Effector memory CD8-positive, alpha-beta T cell (primary cell): ENCODE results near the gene EHD2.

Experiments
- ATAC-seq: fragments of 150-1000 bp; cut with Tn5 transposase; replicated peaks from 2 replicates; pipeline ENCODE4 v1.10.0; 2021; ENCODE audit warnings: mild to moderate bottlenecking, moderate library complexity
- DNase-seq, 3 experiments: peaks; one replicate each; pipeline ENCODE4 v3.0.0; 2021
- H3K27ac Mint-ChIP-seq, 2 donors: one replicate each; pipeline ENCODE4 v1.8.0; 2022; ENCODE audit warnings: mild to moderate bottlenecking in 2 of 2, mixed read lengths in 2 of 2, moderate library complexity in 2 of 2
- H3K27me3 Mint-ChIP-seq, 2 donors: one replicate each; pipeline ENCODE4 v1.8.0; 2022; ENCODE audit warnings: mixed read lengths in 2 of 2
- H3K36me3 Mint-ChIP-seq: one replicate; pipeline ENCODE4 v1.8.0; 2022; ENCODE audit warnings: mild to moderate bottlenecking, moderate library complexity, mixed read lengths; ENCODE audit not compliant: insufficient read depth
- H3K4me1 Mint-ChIP-seq, 2 donors: one replicate each; pipeline ENCODE4 v1.8.0; 2022; ENCODE audit warnings: low read depth in 2 of 2, mixed read lengths in 2 of 2
- H3K4me3 Mint-ChIP-seq, 2 donors: one replicate each; pipeline ENCODE4 v1.8.0; 2022; ENCODE audit warnings: mild to moderate bottlenecking in 2 of 2, mixed read lengths in 2 of 2, moderate library complexity in 2 of 2
- H3K9me3 Mint-ChIP-seq, 2 donors: one replicate each; pipeline ENCODE4 v1.8.0; 2022; ENCODE audit warnings: mixed read lengths in 2 of 2

Gene EHD2

DNA sequence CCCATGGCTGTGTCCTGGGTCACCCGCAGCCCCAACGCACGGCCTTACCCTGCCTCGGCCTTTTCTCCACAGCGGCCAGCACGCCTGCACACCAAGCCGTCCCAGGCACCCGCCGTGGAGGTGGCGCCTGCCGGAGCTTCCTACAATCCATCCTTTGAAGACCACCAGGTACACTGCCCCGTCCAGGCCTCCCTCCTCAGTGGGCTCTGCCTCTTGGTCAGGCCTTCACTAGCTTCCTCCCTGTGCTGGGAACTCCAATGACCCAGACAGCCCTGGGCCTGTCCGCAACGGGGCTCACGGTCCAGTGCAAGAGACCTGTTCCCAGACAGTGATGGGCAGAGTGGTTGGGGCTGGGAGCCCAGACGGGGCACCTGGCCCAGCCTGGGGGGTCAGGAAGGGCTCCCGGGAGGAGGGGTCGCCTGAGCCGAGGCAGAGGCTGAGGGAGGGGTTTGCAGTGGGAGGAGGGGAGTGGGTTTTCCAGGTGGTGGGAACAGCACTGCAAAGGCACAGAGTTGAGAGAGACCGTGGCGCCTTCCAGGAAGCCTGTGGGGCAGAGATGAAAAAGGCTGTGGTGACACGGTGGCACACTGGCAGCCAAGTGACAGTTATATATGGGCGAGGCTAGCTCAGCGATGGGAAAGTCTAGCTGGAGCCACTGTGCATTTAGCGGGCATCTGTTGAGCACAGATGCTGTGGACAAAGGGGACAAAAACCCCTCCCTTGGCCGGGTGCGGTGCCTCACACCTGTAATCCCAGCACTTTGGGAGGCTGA lies 39.4 kb downstream of the EHD2 start:
- Mint-ChIP-seq H3K27me3 (no peaks in the 10 kb centered on the region), H3K4me1 (peaks cover 12 to 15% of the 10 kb centered on the region in 2 donors), H3K27ac (peak overlapping the region in 1 of 2 donors; percentile 87), H3K4me3 (no peak overlapping the region), H3K36me3 (peaks cover 96% of the 10 kb centered on the region), H3K9me3 (no peaks in the 10 kb centered on the region)
- DNase-seq, result no peak
- no peak for ATAC-seq

DNA sequence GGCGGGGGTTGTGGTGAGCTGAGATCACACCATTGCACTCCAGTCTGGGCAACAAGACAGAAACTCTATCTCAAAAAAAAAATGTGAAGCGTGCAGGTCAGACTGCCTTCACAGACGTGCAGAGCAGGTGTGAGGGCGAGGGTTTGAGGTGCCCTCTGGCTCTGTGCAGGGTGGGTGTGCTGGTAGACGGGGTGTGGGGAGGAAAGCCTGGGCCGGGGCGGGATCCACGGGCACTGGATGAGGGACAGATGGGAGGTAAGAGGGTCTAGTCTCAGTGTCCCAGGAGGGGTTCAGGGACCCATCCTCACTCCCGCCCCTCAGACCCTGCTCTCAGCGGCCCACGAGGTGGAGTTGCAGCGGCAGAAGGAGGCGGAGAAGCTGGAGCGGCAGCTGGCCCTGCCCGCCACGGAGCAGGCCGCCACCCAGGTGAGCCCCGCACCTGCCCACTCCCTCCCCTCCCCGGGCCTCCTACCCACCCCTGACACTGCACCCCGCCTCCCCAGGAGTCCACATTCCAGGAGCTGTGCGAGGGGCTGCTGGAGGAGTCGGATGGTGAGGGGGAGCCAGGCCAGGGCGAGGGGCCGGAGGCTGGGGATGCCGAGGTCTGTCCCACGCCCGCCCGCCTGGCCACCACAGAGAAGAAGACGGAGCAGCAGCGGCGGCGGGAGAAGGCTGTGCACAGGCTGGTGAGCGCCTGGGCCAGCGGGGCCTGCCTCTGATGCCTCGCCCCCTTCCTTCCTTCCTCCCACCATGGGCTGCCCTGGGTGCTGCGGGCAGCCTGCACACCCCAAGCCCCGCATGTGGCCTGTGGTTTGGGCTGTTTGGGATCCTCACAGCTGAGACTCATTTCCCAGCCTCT lies 41.2 kb downstream of the EHD2 start:
- H3K27ac Mint-ChIP-seq, result peak overlapping the region; percentile 77 to 87
- peaks cover 95% of the 10 kb centered on the region for H3K36me3 Mint-ChIP-seq
- no peak overlapping the region for H3K4me3 Mint-ChIP-seq
- ATAC-seq (no peak), DNase-seq (no peak)
- H3K4me1 Mint-ChIP-seq, result peaks cover 0 to 4% of the 10 kb centered on the region in 2 donors
- no peaks in the 10 kb centered on the region for H3K27me3 Mint-ChIP-seq
- H3K9me3 Mint-ChIP-seq, result no peaks in the 10 kb centered on the region

DNA sequence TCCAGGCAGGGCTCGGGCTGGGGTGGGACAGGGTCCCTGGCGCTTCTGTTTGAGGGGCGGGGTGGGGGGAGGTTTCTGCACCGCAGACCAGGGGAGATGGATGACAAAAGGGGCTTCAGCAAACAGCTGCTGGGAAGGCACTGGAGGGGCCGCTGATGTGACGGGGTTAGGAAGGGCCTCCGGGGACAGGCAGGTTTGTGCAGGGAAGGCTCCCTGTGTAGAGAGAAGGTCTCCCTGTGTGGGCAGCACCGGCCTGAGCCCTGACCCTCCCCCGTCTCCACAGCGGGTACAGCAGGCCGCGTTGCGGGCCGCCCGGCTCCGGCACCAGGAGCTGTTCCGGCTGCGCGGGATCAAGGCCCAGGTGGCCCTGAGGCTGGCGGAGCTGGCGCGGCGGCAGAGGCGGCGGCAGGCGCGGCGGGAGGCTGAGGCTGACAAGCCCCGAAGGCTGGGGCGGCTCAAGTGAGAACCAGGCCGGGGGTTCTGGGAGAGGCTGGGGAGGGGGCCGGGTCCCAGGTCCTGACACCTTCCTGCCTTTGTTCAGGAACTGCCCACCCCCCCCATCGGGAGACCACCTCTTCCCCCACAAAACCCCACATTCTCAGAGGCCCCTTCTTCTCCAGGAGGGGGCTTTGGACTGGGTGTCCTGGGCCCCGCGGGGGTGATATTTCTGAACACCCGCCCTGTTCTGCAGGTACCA lies 42.0 kb downstream of the EHD2 start:
- H3K9me3 Mint-ChIP-seq, result no peaks in the 10 kb centered on the region
- no peaks in the 10 kb centered on the region for H3K27me3 Mint-ChIP-seq
- DNase-seq, result no peak
- H3K27ac Mint-ChIP-seq, result peak overlapping the region in 1 of 2 donors; percentile 69
- ATAC-seq, result no peak
- H3K4me1 Mint-ChIP-seq, result peaks cover 0 to 4% of the 10 kb centered on the region in 2 donors
- no peak overlapping the region for H3K4me3 Mint-ChIP-seq
- peaks cover 90% of the 10 kb centered on the region for H3K36me3 Mint-ChIP-seq

DNA sequence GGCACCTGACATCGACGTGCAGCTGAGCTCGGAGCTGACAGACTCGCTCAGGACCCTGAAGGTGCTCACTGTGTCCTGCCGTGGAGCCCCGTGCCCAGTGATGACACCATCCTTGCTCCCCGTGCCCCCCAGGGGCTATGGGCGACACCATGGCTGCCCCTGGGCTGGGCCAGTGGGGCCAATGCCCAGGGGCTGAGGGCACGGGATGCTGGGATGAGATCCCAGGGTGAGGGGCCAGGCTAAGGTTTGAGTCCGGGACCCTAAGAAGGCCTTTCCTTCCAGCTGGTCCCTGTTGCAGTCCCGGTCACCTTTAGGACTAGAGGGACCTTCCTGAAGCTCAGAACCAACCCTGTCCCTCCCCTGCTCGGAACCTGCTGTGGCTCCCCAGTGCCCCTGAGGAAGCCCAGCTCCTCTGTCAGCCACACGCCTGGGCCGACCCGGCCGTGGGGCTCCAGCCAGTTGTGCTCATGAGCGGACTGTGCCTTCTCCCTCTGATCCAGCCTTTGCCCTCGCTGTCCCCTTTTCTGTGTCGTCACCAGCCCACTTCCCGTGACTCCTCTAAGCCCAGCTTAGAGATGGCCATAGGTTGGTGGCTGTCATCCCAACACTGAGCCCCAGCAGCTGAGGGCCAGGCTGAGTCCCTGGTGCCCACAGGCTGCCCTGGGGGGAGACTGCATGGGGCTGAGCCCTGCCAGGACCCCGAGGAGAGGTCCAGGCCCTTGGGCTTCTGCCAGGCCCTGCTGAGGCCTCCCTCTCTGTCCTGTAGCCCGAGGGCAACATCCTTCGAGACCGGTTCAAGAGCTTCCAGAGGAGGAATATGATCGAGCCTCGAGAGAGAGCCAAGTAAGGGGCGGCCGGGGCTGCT lies 42.8 kb downstream of the EHD2 start:
- no peak overlapping the region for H3K4me3 Mint-ChIP-seq
- H3K27me3 Mint-ChIP-seq, result no peaks in the 10 kb centered on the region
- H3K9me3 Mint-ChIP-seq, result no peaks in the 10 kb centered on the region
- H3K27ac Mint-ChIP-seq, result peak overlapping the region in 1 of 2 donors; percentile 69
- peaks cover 87% of the 10 kb centered on the region for H3K36me3 Mint-ChIP-seq
- H3K4me1 Mint-ChIP-seq, result peaks cover 0 to 4% of the 10 kb centered on the region in 2 donors
- DNase-seq (no peak), ATAC-seq (no peak)

DNA sequence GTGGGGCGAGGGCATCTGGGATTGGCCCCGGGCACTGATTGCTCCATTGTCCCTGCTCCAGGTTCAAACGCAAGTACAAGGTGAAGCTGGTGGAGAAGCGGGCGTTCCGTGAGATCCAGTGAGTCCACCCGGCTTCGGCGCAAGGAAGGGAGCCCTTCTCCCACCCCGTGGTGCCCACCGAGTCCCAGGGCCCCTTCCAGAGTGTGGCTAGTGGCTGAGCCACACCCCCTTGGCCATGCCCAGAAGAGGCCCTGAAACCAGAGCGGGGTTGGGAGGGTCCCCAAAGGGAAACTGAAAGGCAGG lies 43.4 kb downstream of the EHD2 start:
- H3K27me3 Mint-ChIP-seq, result no peaks in the 10 kb centered on the region
- no peak for ATAC-seq
- peaks cover 0 to 4% of the 10 kb centered on the region in 2 donors for H3K4me1 Mint-ChIP-seq
- DNase-seq, result no peak
- H3K4me3 Mint-ChIP-seq, result peak overlapping the region in 1 of 2 donors; percentile 70
- H3K36me3 Mint-ChIP-seq, result peaks cover 84% of the 10 kb centered on the region
- H3K9me3 Mint-ChIP-seq, result no peaks in the 10 kb centered on the region
- no peak overlapping the region for H3K27ac Mint-ChIP-seq

DNA sequence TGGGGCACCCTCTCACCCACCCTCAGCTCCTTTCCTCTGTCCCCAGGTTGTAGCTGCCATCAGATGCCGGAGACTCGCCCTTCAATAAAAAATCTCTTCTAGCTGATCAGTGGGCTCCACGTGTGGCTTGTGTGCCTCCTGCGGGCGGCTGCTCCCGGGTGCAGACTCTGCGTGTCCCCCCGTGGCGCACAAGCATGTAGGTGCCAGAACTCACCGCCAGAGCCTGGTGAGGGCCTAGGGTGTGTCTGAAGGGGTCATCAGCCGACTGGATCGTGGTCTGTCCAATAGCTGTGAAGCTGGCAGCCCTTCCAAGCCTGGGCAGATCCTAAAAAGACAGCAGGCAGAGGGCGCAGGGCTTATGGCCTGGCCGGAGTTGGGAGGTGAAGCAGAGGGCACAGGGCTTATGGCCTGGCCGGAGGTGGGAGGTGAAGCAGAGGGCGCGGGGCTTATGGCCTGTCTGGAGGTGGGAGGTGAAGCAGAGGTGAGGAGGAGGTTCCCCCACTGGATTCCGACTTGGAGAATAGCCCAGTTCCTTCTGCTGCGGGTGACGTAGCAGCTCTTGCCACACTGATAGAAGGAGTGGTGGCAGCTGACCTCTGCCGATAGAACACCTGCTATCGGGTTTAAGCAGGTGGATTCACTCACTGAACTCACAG lies 43.9 kb downstream of the EHD2 start:
- no peak for ATAC-seq
- H3K27ac Mint-ChIP-seq, result no peak overlapping the region
- no peak for DNase-seq
- H3K9me3 Mint-ChIP-seq, result no peaks in the 10 kb centered on the region
- H3K4me3 Mint-ChIP-seq, result peak overlapping the region in 1 of 2 donors; percentile 70
- H3K27me3 Mint-ChIP-seq, result no peaks in the 10 kb centered on the region
- H3K4me1 Mint-ChIP-seq, result peaks cover 0 to 4% of the 10 kb centered on the region in 2 donors
- H3K36me3 Mint-ChIP-seq, result peaks cover 79% of the 10 kb centered on the region

DNA sequence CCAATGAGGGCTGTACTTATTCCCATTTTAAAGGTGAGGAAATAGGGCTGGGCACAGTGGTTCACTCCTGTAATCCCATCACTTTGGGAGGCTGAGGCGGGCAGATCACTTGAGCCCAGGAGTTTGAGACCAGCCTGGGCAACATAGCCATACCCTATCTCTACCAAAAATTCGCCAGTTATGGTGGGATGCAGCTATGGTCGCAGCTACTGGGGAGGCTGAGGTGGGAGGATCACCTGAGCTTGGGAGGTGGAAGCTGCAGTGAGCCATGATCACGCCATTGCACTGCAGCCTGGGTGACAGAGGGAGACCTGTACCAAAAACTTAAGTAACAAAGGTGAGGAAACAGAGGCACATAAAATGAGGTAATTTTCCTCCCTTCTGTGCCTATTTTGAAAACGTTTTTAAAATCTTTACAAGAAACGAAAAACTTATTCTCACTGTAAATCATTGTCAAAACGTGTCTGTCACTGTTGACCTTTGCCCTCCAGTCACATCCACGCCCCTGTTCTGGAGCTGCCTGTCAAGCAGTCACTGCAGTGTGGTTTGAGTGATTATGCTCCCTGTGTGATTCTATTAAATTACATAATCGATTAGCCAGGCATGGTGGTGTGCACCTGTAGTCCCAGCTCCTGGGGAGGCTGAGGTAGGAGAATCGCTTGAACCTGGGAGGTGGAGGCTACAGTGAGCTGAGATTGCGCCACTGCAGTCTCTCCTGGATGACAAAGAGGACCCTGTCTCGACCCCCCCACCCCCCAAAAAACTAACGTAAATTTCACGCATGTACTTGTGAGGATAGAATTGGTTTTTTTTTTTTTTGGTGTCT lies 44.6 kb downstream of the EHD2 start:
- Mint-ChIP-seq H3K9me3 (no peaks in the 10 kb centered on the region), H3K4me3 (no peak overlapping the region), H3K36me3 (peaks cover 71% of the 10 kb centered on the region), H3K4me1 (peaks cover 0 to 4% of the 10 kb centered on the region in 2 donors), H3K27ac (no peak overlapping the region), H3K27me3 (no peaks in the 10 kb centered on the region)
- ATAC-seq (no peak), DNase-seq (no peak)

DNA sequence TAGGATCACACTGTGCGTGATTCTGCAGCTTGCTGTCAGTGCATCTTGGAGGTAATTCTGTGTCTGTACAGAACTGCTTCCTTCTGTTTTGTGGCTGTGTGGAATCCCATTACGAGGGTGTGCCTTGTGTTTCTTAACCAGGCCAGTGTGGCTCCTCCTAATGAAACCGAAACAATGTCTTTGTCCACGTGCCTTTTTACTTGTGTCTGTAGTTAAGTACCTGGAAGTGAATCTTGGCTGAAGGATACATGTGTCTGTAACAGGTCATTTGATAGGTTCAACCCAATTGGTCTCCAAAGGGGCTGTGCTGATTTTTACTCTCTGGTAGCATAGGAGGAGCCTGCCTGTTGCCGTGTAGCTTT lies 45.2 kb downstream of the EHD2 start:
- Mint-ChIP-seq H3K36me3 (peaks cover 68% of the 10 kb centered on the region), H3K4me1 (peaks cover 0 to 4% of the 10 kb centered on the region in 2 donors), H3K27ac (no peak overlapping the region), H3K27me3 (no peaks in the 10 kb centered on the region), H3K4me3 (no peak overlapping the region), H3K9me3 (no peaks in the 10 kb centered on the region)
- ATAC-seq (no peak), DNase-seq (no peak)

DNA sequence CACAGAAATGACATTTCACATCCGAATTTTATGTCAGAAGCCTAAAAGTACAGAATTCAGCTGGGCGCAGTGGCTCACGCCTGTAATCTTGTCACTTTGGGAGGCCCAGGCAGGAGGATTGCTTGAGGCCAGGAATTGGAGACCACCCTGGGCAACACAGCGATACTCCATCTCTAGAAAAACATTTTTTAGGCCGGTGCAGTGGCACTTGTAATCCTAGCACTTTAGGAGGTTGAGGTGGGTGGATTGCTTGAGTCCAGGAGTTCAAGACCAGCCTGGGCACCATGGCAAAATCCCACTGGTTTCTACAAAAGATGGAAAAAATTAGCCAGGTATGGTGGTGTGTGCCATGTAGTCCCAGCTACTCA lies 47.4 kb downstream of the EHD2 start:
- H3K4me3 Mint-ChIP-seq, result no peak overlapping the region
- H3K4me1 Mint-ChIP-seq, result peaks cover 0 to 6% of the 10 kb centered on the region in 2 donors
- no peak overlapping the region for H3K27ac Mint-ChIP-seq
- H3K36me3 Mint-ChIP-seq, result peaks cover 53% of the 10 kb centered on the region
- H3K27me3 Mint-ChIP-seq, result no peaks in the 10 kb centered on the region
- ATAC-seq (no peak), DNase-seq (no peak)
- no peaks in the 10 kb centered on the region for H3K9me3 Mint-ChIP-seq

DNA sequence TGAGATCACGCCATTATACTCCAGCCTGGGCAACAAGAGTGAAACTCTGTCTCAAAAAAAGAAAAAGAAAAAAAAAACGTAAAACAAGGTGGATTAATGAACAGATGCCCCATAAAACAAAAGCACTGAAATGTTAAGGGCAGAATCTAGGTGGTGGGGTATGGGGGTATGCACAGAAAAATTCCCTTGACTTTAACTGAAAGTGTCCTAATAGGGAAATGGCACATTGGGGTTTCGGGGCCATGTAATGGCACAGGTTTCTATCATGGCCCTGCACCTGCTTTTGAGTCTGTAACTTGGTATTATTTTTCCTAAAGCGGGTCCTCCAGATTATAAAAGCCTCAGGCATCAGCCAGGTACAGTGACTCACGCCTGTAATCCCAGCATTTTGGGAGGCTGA lies 48.3 kb downstream of the EHD2 start:
- ATAC-seq, result no peak
- H3K4me1 Mint-ChIP-seq, result peaks cover 0 to 6% of the 10 kb centered on the region in 2 donors

DNA sequence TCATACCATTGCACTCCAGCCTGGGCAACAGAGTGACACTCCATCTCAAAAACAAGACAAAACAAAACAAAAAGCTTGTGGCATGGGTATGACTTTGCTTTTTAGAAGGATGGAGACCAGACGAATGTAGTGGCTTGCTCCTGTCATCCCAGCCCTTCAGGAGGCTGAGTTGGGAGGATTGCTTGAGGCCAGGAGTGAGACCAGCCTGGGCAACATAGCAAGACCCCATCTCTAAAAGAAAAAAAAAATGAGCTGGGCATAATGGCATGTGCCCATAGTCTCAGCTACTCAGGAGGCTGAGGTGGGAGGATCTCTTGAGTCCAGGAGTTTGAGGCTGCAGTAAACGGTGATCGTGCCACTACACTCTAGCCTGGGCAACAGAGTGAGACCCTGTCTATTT lies 48.9 kb downstream of the EHD2 start:
- peak overlapping the region in 1 of 2 donors; percentile 58 for H3K27ac Mint-ChIP-seq

More for the DNA sequence above, 48.3 kb downstream of the EHD2 start:
- H3K27me3 Mint-ChIP-seq, result no peaks in the 10 kb centered on the region
- H3K4me3 Mint-ChIP-seq, result no peak overlapping the region
- H3K36me3 Mint-ChIP-seq, result peaks cover 43% of the 10 kb centered on the region
- no peak for DNase-seq
- no peaks in the 10 kb centered on the region for H3K9me3 Mint-ChIP-seq
- H3K27ac Mint-ChIP-seq, result peak overlapping the region; percentile 47 to 58

More for the DNA sequence above, 48.9 kb downstream of the EHD2 start:
- no peaks in the 10 kb centered on the region for H3K9me3 Mint-ChIP-seq
- no peak overlapping the region for H3K4me3 Mint-ChIP-seq
- H3K4me1 Mint-ChIP-seq, result peaks cover 0 to 3% of the 10 kb centered on the region in 2 donors
- ATAC-seq (no peak), DNase-seq (no peak)
- H3K27me3 Mint-ChIP-seq, result no peaks in the 10 kb centered on the region
- peaks cover 37% of the 10 kb centered on the region for H3K36me3 Mint-ChIP-seq
